Measurements from ENCODE around the gene MYLK3.

DNA sequence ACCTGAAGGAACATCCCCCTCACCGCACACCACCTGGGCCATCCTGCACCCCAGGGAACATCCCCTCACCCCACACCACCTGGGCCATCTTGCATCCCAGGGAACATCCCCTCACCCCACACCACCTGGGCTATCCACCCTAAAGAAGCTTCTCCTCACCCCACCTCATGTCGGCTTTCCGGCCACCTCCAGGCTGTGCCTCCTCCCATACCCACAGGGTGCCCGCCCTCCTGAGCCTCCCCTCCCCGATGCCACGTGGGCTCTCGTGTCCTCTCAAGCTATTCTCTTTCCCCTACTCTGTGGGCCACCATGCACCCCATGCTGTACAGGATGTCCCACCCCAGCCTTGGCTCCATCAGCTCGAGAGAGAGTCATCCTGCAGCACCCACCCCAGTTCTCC lies 18.0 kb downstream of the MYLK3 start:
- no peak for TF ChIP-seq ZNF274 (IDR thresholded peaks at IDR 0.05; ENCODE audit: low read depth, low read length)
- TF ChIP-seq YY1 (IDR thresholded peaks at IDR 0.05; ENCODE audit: insufficient read depth, insufficient read length) = no peak

All from NT2/D1 (cell line).